Hepatocyte (in vitro differentiated cells): ENCODE measurements around the gene TRAM2. TPM values are rescaled to one million over a fixed set of nuclear protein-coding genes. Genes with fewer than 3 reads are reported as not detected.
A peak's percentile ranks its signal among the peaks of the same experiment; 100 is the strongest.

Experiments used
- DNase-seq: peaks from one replicate; pipeline ENCODE4 v3.0.0-alpha.2; 2016; ENCODE audit warnings: low spot score
- H2AFZ ChIP-seq: fragments of 200-600 bp; sonication (generic); 2 replicates; pipeline ENCODE4 v1.6.0; 2016; ENCODE audit warnings: antibody characterized with exemption, mild to moderate bottlenecking
- H3K27ac ChIP-seq: fragments of 200-600 bp; sonication (generic); 2 replicates; pipeline ENCODE4 v1.5.1; 2016; ENCODE audit warnings: mild to moderate bottlenecking
- H3K27me3 ChIP-seq: fragments of 200-600 bp; sonication (generic); 2 replicates; pipeline ENCODE4 v1.6.1; 2016
- H3K36me3 ChIP-seq: fragments of 200-600 bp; sonication (generic); replicated peaks from 2 replicates; pipeline ENCODE4 v1.5.1; 2016; ENCODE audit warnings: low read depth; ENCODE audit not compliant: insufficient read depth
- H3K4me1 ChIP-seq: fragments of 200-600 bp; sonication (generic); 2 replicates; pipeline ENCODE4 v1.5.1; 2016; ENCODE audit warnings: mild to moderate bottlenecking, moderate library complexity; ENCODE audit not compliant: insufficient read depth
- H3K4me2 ChIP-seq: fragments of 200-600 bp; sonication (generic); 2 replicates; pipeline ENCODE4 v1.6.0; 2016
- H3K4me3 ChIP-seq: fragments of 200-600 bp; sonication (generic); 2 replicates; pipeline ENCODE4 v1.5.1; 2016; ENCODE audit warnings: mild to moderate bottlenecking
- H3K79me2 ChIP-seq: fragments of 200-600 bp; sonication (generic); 2 replicates; pipeline ENCODE4 v1.6.0; 2017; ENCODE audit warnings: mild to moderate bottlenecking
- H3K9me2 ChIP-seq: fragments of 200-600 bp; sonication (generic); replicated peaks from 2 replicates; pipeline ENCODE4 v1.6.0; 2017; ENCODE audit warnings: mild to moderate bottlenecking; ENCODE audit not compliant: insufficient read depth
- H3K9me3 ChIP-seq: fragments of 200-600 bp; sonication (generic); 2 replicates; pipeline ENCODE4 v1.5.1; 2016; ENCODE audit warnings: low read depth, mild to moderate bottlenecking
- H4K20me1 ChIP-seq: fragments of 200-600 bp; sonication (generic); 2 replicates; pipeline ENCODE4 v1.6.0; 2016; ENCODE audit warnings: mild to moderate bottlenecking; ENCODE audit not compliant: insufficient read depth, poor library complexity, severe bottlenecking
- CTCF ChIP-seq: fragments of 200-600 bp; sonication (generic); IDR thresholded peaks from 2 replicates; pipeline ENCODE4 v1.5.1; 2016; ENCODE audit warnings: antibody characterized with exemption, mild to moderate bottlenecking; ENCODE audit not compliant: poor library complexity
- EZH2 ChIP-seq: fragments of 200-600 bp; sonication (generic); IDR thresholded peaks from 2 replicates; pipeline ENCODE4 v1.6.1; 2016; ENCODE audit warnings: antibody characterized with exemption, mild to moderate bottlenecking, borderline replicate concordance
- EZH2phosphoT487 ChIP-seq: fragments of 200-600 bp; sonication (generic); IDR thresholded peaks from one replicate; pipeline ENCODE4 v1.6.1; 2018; ENCODE audit warnings: antibody characterized with exemption, mild to moderate bottlenecking, low read depth, moderate library complexity; ENCODE audit not compliant: unreplicated experiment, severe bottlenecking
- WGBS: methylation state at CpG from one replicate; pipeline ENCODE4 v1.1.6; 2016; ENCODE audit warnings: low lambda C conversion rate; ENCODE audit errors: missing lambda C conversion rate; 5-methylcytosine and 5-hydroxymethylcytosine counted together
- polyA plus RNA-seq: library from polyadenylated mRNA; unstranded; fragments of >200 nt; fragmentation: Nextera tagmentation; extraction: Ambion mirVana; gene quantifications from 2 replicates; pipeline ENCODE4 v1.2.1, GENCODE V29; 2016
- total RNA-seq: library from RNA; depleted of rRNA; stranded (reverse); fragments of >200 nt; gene quantifications from 2 replicates; pipeline ENCODE4 v1.2.3, GENCODE V29; 2014

TRAM2 gene
- total and polyA plus RNA-seq, 2 experiments from 2014 or later: 29.6 to 47.6 TPM

GRCh38 chr6:52491203-52492069, 85.4 kb downstream of the TRAM2 start:
- no peaks in the 10 kb centered on the region for H3K4me1 ChIP-seq
- H3K79me2 ChIP-seq: no peaks in the 10 kb centered on the region
- no peak for DNase-seq
- H3K4me2 ChIP-seq: no peak overlapping the region
- no peaks in the 10 kb centered on the region for H4K20me1 ChIP-seq
- H3K27me3 ChIP-seq: no peaks in the 10 kb centered on the region
- 73% methylated on average over 14 of the region's 14 CpGs for WGBS
- no peaks in the 10 kb centered on the region for H3K9me2 ChIP-seq
- H3K36me3 ChIP-seq: no peaks in the 10 kb centered on the region
- TF ChIP-seq EZH2phosphoT487 (no peak), EZH2 (no peak), CTCF (no peak)
- H3K4me3 ChIP-seq: no peak overlapping the region
- no peak overlapping the region for H2AFZ ChIP-seq
- no peaks in the 10 kb centered on the region for H3K9me3 ChIP-seq
- H3K27ac ChIP-seq: no peak overlapping the region

GRCh38 chr6:52489881-52490280, 87.0 kb downstream of the TRAM2 start:
- H3K4me1 ChIP-seq: no peaks in the 10 kb centered on the region
- H2AFZ ChIP-seq: no peak overlapping the region
- H3K4me3 ChIP-seq: no peak overlapping the region
- no peak overlapping the region for H3K4me2 ChIP-seq
- no peaks in the 10 kb centered on the region for H3K36me3 ChIP-seq
- no peak for DNase-seq
- TF ChIP-seq EZH2 (no peak), EZH2phosphoT487 (no peak), CTCF (no peak)
- H3K79me2 ChIP-seq: no peaks in the 10 kb centered on the region
- H3K27ac ChIP-seq: no peak overlapping the region
- WGBS: 88% methylated on average over 5 of the region's 5 CpGs
- H4K20me1 ChIP-seq: no peaks in the 10 kb centered on the region
- H3K27me3 ChIP-seq: no peaks in the 10 kb centered on the region
- H3K9me3 ChIP-seq: no peaks in the 10 kb centered on the region
- H3K9me2 ChIP-seq: no peaks in the 10 kb centered on the region

- WGBS: 92% methylated on average over 3 of the region's 3 CpGs
- Histone ChIP-seq H3K4me3 (no peak overlapping the region), H3K4me1 (peaks cover 9% of the 10 kb centered on the region), H3K4me2 (no peak overlapping the region), H3K36me3 (no peaks in the 10 kb centered on the region), H3K27me3 (no peaks in the 10 kb centered on the region), H3K27ac (peak overlapping the region; percentile 37), H2AFZ (no peak overlapping the region), H3K9me3 (no peaks in the 10 kb centered on the region), H4K20me1 (no peaks in the 10 kb centered on the region), H3K79me2 (no peaks in the 10 kb centered on the region), H3K9me2 (no peaks in the 10 kb centered on the region)
- TF ChIP-seq CTCF (no peak), EZH2 (no peak), EZH2phosphoT487 (no peak)
- no peak for DNase-seq
Measured at GRCh38 chr6:52483671-52484003, 93.2 kb downstream of the TRAM2 start.
